ENCODE measurements around the gene RAB11A.

GRCh38 chr15:65856821-65857455 is 12.4 kb upstream of the RAB11A start:
- TF ChIP-seq GATA2 (IDR thresholded peaks at IDR 0.05; ENCODE audit: low read depth, low read length) (no peak), GATA3 (IDR thresholded peaks at IDR 0.05; ENCODE audit: low read depth, low read length) (no peak)

Measured in SH-SY5Y (cell line).